ENCODE data around the gene CENPT.

Gene CENPT

GRCh38 chr16:67822511-67822910 lies 25.0 kb downstream of the CENPT start:
- H2AFZ ChIP-seq (ENCODE audit: low read depth, low read length): no peak overlapping the region
- no peak overlapping the region for H3K27ac ChIP-seq (ENCODE audit: low read length)
- TF ChIP-seq, protein P1, sequence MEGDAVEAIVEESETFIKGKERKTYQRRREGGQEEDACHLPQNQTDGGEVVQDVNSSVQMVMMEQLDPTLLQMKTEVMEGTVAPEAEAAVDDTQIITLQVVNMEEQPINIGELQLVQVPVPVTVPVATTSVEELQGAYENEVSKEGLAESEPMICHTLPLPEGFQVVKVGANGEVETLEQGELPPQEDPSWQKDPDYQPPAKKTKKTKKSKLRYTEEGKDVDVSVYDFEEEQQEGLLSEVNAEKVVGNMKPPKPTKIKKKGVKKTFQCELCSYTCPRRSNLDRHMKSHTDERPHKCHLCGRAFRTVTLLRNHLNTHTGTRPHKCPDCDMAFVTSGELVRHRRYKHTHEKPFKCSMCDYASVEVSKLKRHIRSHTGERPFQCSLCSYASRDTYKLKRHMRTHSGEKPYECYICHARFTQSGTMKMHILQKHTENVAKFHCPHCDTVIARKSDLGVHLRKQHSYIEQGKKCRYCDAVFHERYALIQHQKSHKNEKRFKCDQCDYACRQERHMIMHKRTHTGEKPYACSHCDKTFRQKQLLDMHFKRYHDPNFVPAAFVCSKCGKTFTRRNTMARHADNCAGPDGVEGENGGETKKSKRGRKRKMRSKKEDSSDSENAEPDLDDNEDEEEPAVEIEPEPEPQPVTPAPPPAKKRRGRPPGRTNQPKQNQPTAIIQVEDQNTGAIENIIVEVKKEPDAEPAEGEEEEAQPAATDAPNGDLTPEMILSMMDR (IDR thresholded peaks at IDR 0.05; ENCODE audit: borderline replicate concordance, extremely low read depth, low read length, poor library complexity, severe bottlenecking): no peak
- no peak for TF ChIP-seq EZH2 (IDR thresholded peaks at IDR 0.05; ENCODE audit: borderline replicate concordance, low read depth, low read length, severe bottlenecking)
- no peaks in the 10 kb centered on the region for H3K4me1 ChIP-seq (ENCODE audit: insufficient read depth, low read length)
- H3K4me3 ChIP-seq (ENCODE audit: low read depth in 1 of 2, low read length in 2 of 2): no peak overlapping the region
- no peaks in the 10 kb centered on the region for H3K9me3 ChIP-seq (ENCODE audit: insufficient read depth, low read length, severe bottlenecking)
- H3K9ac ChIP-seq (ENCODE audit: low read depth, low read length): no peak overlapping the region
- no peaks in the 10 kb centered on the region for H3K27me3 ChIP-seq (ENCODE audit: insufficient read depth, low read length, poor library complexity)
- H3K79me2 ChIP-seq (ENCODE audit: insufficient read depth, low read length): no peaks in the 10 kb centered on the region
- no peaks in the 10 kb centered on the region for H4K20me1 ChIP-seq (ENCODE audit: insufficient read depth, low read length)
- ATAC-seq (ENCODE audit: insufficient read depth, low read depth) (no peak), DNase-seq (no peak)
- peaks cover 8% of the 10 kb centered on the region for H3K36me3 ChIP-seq (ENCODE audit: insufficient read depth, low read length)
- H3K4me2 ChIP-seq (ENCODE audit: insufficient read depth, low read length): no peak overlapping the region

GRCh38 chr16:67820608-67821259 lies 26.8 kb downstream of the CENPT start:
- ATAC-seq (ENCODE audit: insufficient read depth, low read depth) (no peak), DNase-seq (no peak)
- Histone ChIP-seq H3K27ac (ENCODE audit: low read length) (no peak overlapping the region), H3K9ac (ENCODE audit: low read depth, low read length) (no peak overlapping the region), H3K9me3 (ENCODE audit: insufficient read depth, low read length, severe bottlenecking) (no peaks in the 10 kb centered on the region), H3K36me3 (ENCODE audit: insufficient read depth, low read length) (no peaks in the 10 kb centered on the region), H3K4me3 (ENCODE audit: low read depth in 1 of 2, low read length in 2 of 2) (no peak overlapping the region), H3K27me3 (ENCODE audit: insufficient read depth, low read length, poor library complexity) (no peaks in the 10 kb centered on the region), H3K4me2 (ENCODE audit: insufficient read depth, low read length) (no peak overlapping the region), H3K79me2 (ENCODE audit: insufficient read depth, low read length) (no peaks in the 10 kb centered on the region), H4K20me1 (ENCODE audit: insufficient read depth, low read length) (no peaks in the 10 kb centered on the region), H2AFZ (ENCODE audit: low read depth, low read length) (no peak overlapping the region), H3K4me1 (ENCODE audit: insufficient read depth, low read length) (peaks cover 7% of the 10 kb centered on the region)
- no peak for TF ChIP-seq EZH2 (IDR thresholded peaks at IDR 0.05; ENCODE audit: borderline replicate concordance, low read depth, low read length, severe bottlenecking)

DNA sequence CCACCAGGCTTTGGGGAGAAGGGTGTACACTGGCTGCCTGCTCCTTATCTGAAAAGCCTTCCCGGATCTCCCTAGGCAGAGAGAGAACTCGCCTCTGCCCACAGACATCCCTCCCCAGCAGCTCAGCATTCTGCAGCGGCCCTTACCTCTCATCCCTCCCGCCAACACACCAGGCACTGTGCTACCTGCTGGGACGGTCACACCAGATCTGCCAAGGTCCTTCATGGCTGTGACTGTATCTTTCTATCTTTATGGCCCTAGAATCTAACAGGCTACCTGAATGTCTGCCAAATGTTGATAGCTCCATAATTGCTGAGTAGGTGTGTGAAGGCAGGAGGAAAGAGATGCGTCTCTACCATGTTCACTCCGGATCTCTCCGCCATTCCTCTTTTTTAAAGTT lies 32.9 kb downstream of the CENPT start:
- DNase-seq: no peak
- no peak overlapping the region for H3K9ac ChIP-seq (ENCODE audit: low read depth, low read length)
- ATAC-seq (ENCODE audit: insufficient read depth, low read depth): no peak

DNA sequence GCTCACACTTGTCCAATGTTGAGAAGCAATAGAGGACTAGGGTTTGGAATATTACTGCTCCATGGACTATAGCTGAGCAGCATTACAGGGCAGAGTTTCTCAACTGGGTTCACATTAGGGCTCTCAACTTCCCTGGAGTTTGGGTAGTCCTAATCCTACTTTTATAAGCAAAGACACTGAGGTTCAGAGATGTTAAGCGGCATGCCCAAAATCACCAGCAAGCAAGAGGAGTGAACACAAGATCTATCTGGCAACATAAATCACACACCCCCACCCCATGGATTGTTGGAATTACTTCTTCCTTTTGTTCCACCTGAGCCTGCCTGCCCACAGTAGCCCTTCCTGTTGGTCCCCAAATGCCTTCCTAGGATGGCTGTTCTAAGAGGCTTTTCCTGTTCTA lies 35.6 kb downstream of the CENPT start:
- DNase-seq (no peak), ATAC-seq (ENCODE audit: insufficient read depth, low read depth) (no peak)
- no peak overlapping the region for H3K9ac ChIP-seq (ENCODE audit: low read depth, low read length)
- peaks cover 17% of the 10 kb centered on the region for H3K4me1 ChIP-seq (ENCODE audit: insufficient read depth, low read length)
- H3K27ac ChIP-seq (ENCODE audit: low read length): no peak overlapping the region
- no peaks in the 10 kb centered on the region for H3K36me3 ChIP-seq (ENCODE audit: insufficient read depth, low read length)
- no peaks in the 10 kb centered on the region for H3K9me3 ChIP-seq (ENCODE audit: insufficient read depth, low read length, severe bottlenecking)
- H3K79me2 ChIP-seq (ENCODE audit: insufficient read depth, low read length): no peaks in the 10 kb centered on the region
- no peak overlapping the region for H2AFZ ChIP-seq (ENCODE audit: low read depth, low read length)
- no peak for TF ChIP-seq EZH2 (IDR thresholded peaks at IDR 0.05; ENCODE audit: borderline replicate concordance, low read depth, low read length, severe bottlenecking)
- TF ChIP-seq, protein P1 (IDR thresholded peaks at IDR 0.05; ENCODE audit: borderline replicate concordance, extremely low read depth, low read length, poor library complexity, severe bottlenecking): no peak
- H4K20me1 ChIP-seq (ENCODE audit: insufficient read depth, low read length): no peaks in the 10 kb centered on the region
- no peaks in the 10 kb centered on the region for H3K27me3 ChIP-seq (ENCODE audit: insufficient read depth, low read length, poor library complexity)
- no peak overlapping the region for H3K4me2 ChIP-seq (ENCODE audit: insufficient read depth, low read length)
- no peak overlapping the region for H3K4me3 ChIP-seq (ENCODE audit: low read depth in 1 of 2, low read length in 2 of 2)

More for the DNA sequence above, 32.9 kb downstream of the CENPT start:
- Histone ChIP-seq H3K4me1 (ENCODE audit: insufficient read depth, low read length) (peaks cover 7% of the 10 kb centered on the region), H4K20me1 (ENCODE audit: insufficient read depth, low read length) (no peaks in the 10 kb centered on the region), H2AFZ (ENCODE audit: low read depth, low read length) (no peak overlapping the region), H3K4me2 (ENCODE audit: insufficient read depth, low read length) (no peak overlapping the region), H3K9me3 (ENCODE audit: insufficient read depth, low read length, severe bottlenecking) (no peaks in the 10 kb centered on the region), H3K27ac (ENCODE audit: low read length) (no peak overlapping the region), H3K27me3 (ENCODE audit: insufficient read depth, low read length, poor library complexity) (no peaks in the 10 kb centered on the region), H3K36me3 (ENCODE audit: insufficient read depth, low read length) (no peaks in the 10 kb centered on the region), H3K4me3 (ENCODE audit: low read depth in 1 of 2, low read length in 2 of 2) (no peak overlapping the region), H3K79me2 (ENCODE audit: insufficient read depth, low read length) (no peaks in the 10 kb centered on the region)
- TF ChIP-seq, protein P1 (IDR thresholded peaks at IDR 0.05; ENCODE audit: borderline replicate concordance, extremely low read depth, low read length, poor library complexity, severe bottlenecking): no peak
- no peak for TF ChIP-seq EZH2 (IDR thresholded peaks at IDR 0.05; ENCODE audit: borderline replicate concordance, low read depth, low read length, severe bottlenecking)
